Muscle of arm (tissue), 14 donors: ENCODE results near the gene PFKFB2. TPM values are rescaled to one million over a fixed set of nuclear protein-coding genes. Genes with fewer than 3 reads are reported as not detected.

Source experiments
- DNase-seq: peaks from one replicate; pipeline ENCODE4 v3.0.0-alpha.2; 2013
- long read RNA-seq, 11 donors: transcript quantifications; one replicate each; lab custom pipeline, GENCODE V29; 2026
- polyA plus RNA-seq, 12 donors: library from polyadenylated mRNA; unstranded; fragments of 120-200 nt; gene quantifications; one replicate each; pipeline ENCODE4 v1.2.1, GENCODE V29; 2013; ENCODE audit not compliant: insufficient read length in 12 of 12

Gene PFKFB2
- polyA plus RNA-seq, result 10 to 100 TPM in 1 of 12 donors, 1 to 10 TPM in 10, not detected in 1; 3.9 to 12.3 (median 6.3) TPM
- long read RNA-seq, donor 1, full-length matches to known transcripts, result 1 of 1 reads
- long read RNA-seq, donor 1, partial matches to known transcripts, result 0 of 1 reads
- long read RNA-seq, donor 1, other reads (novel, unspliced or antisense), result 0 of 1 reads
- long read RNA-seq, donor 2, result 0 reads
- long read RNA-seq, donor 3, result 0 reads
- long read RNA-seq, donor 4, result 0 reads
- long read RNA-seq, donor 5, partial matches to known transcripts, result 11 of 12 reads
- long read RNA-seq, donor 5, other reads (novel, unspliced or antisense), result 0 of 12 reads
- long read RNA-seq, donor 6, result 0 reads
- long read RNA-seq, donor 7, result 0 reads
- long read RNA-seq, donor 8, full-length matches to known transcripts, result 1 of 1 reads
- long read RNA-seq, donor 8, partial matches to known transcripts, result 0 of 1 reads
- long read RNA-seq, donor 8, other reads (novel, unspliced or antisense), result 0 of 1 reads
- long read RNA-seq, donor 9, result 0 reads
- long read RNA-seq, donor 10, full-length matches to known transcripts, result 1 of 1 reads
- long read RNA-seq, donor 10, partial matches to known transcripts, result 0 of 1 reads
- long read RNA-seq, donor 10, other reads (novel, unspliced or antisense), result 0 of 1 reads
- long read RNA-seq, donor 11, result 0 reads

- DNase-seq, result peak; percentile 90
These were observed at the start of gene PFKFB2 for GRCh38 chr1:207052911-207053769. Gene PFKFB2 (plus strand): TSS chr1:207053275. CDS start chr1:207054718, 1,443 bp downstream.

GRCh38 chr1:207004931-207005830 is 47.9 kb upstream of the PFKFB2 start:
- no peak for DNase-seq

- DNase-seq, result no peak
These were observed 47.0 kb upstream of the PFKFB2 start for GRCh38 chr1:207006083-207006482.

GRCh38 chr1:207006914-207007313 is 46.2 kb upstream of the PFKFB2 start:
- no peak for DNase-seq

- no peak for DNase-seq
These were observed 45.6 kb upstream of the PFKFB2 start for GRCh38 chr1:207007352-207008033.

- DNase-seq, result no peak
These were observed 43.8 kb upstream of the PFKFB2 start for GRCh38 chr1:207009182-207009850.

GRCh38 chr1:207009945-207010344 is 43.1 kb upstream of the PFKFB2 start:
- DNase-seq, result no peak

GRCh38 chr1:207010726-207011125 is 42.3 kb upstream of the PFKFB2 start:
- no peak for DNase-seq

- no peak for DNase-seq
These were observed 39.6 kb upstream of the PFKFB2 start for GRCh38 chr1:207013321-207014085.

- no peak for DNase-seq
These were observed 38.3 kb upstream of the PFKFB2 start for GRCh38 chr1:207014728-207015127.

- DNase-seq, result no peak
These were observed 37.3 kb upstream of the PFKFB2 start for GRCh38 chr1:207015791-207016190.

GRCh38 chr1:207017615-207018559 is 35.2 kb upstream of the PFKFB2 start:
- no peak for DNase-seq

GRCh38 chr1:207018707-207019106 is 34.4 kb upstream of the PFKFB2 start:
- DNase-seq, result no peak

- DNase-seq, result no peak
These were observed 33.9 kb upstream of the PFKFB2 start for GRCh38 chr1:207019161-207019560.

GRCh38 chr1:207019661-207020060 is 33.4 kb upstream of the PFKFB2 start:
- no peak for DNase-seq

GRCh38 chr1:207020065-207020708 is 32.9 kb upstream of the PFKFB2 start:
- no peak for DNase-seq

GRCh38 chr1:207020709-207021107 is 32.4 kb upstream of the PFKFB2 start:
- DNase-seq, result no peak
